RWPE2 (cell line): ENCODE measurements around the gene TEDDM1.

Experiments used
- ATAC-seq: fragments of 200-7000 bp; cut with Tn5 transposase; 3 replicates; pipeline ENCODE4 v1.9.1; 2021; ENCODE audit warnings: low read depth
- DNase-seq: peaks from one replicate; pipeline ENCODE4 v3.0.0-alpha.2; 2020; ENCODE audit warnings: low spot score
- H3K27ac ChIP-seq: fragments of 450-650 bp; 2 replicates; pipeline ENCODE4 v1.5.1; 2017; ENCODE audit warnings: mild to moderate bottlenecking; ENCODE audit not compliant: poor library complexity, severe bottlenecking
- H3K27me3 ChIP-seq: fragments of 250-450 bp; sonication (Bioruptor Pico); 2 replicates; pipeline ENCODE4 v1.5.1; 2021; ENCODE audit warnings: mild to moderate bottlenecking, moderate library complexity; ENCODE audit not compliant: insufficient read depth, poor library complexity, severe bottlenecking
- H3K36me3 ChIP-seq: fragments of 250-450 bp; sonication (Bioruptor Pico); 2 replicates; pipeline ENCODE4 v1.5.1; 2020; ENCODE audit warnings: low read depth, mild to moderate bottlenecking, moderate library complexity
- H3K4me1 ChIP-seq: fragments of 250-450 bp; sonication (Bioruptor Pico); 2 replicates; pipeline ENCODE4 v1.5.1; 2021; ENCODE audit warnings: mild to moderate bottlenecking, moderate library complexity; ENCODE audit not compliant: insufficient read depth, poor library complexity, severe bottlenecking
- H3K4me3 ChIP-seq: fragments of 250-450 bp; sonication (Bioruptor Pico); 2 replicates; pipeline ENCODE4 v1.5.1; 2021; ENCODE audit warnings: mild to moderate bottlenecking, moderate library complexity; ENCODE audit not compliant: severe bottlenecking
- H3K9me3 ChIP-seq: fragments of 250-450 bp; sonication (Bioruptor Pico); 2 replicates; pipeline ENCODE4 v1.5.1; 2021; ENCODE audit warnings: mild to moderate bottlenecking, moderate library complexity; ENCODE audit not compliant: severe bottlenecking
- CTCF ChIP-seq: fragments of 450-650 bp; IDR thresholded peaks from one replicate; pipeline ENCODE4 v1.5.1; 2017; ENCODE audit warnings: mild to moderate bottlenecking, moderate library complexity; ENCODE audit not compliant: poor library complexity, severe bottlenecking

The TEDDM1 gene

GRCh38 chr1:182397653-182398393, 2.6 kb downstream of the TEDDM1 start:
- DNase-seq, result no peak
- TF ChIP-seq CTCF, result no peak
- peaks cover 7% of the 10 kb centered on the region for H3K4me1 ChIP-seq
- no peak overlapping the region for H3K4me3 ChIP-seq
- peak; percentile 44; the same call in 2 of the 3 replicates for ATAC-seq
- H3K27ac ChIP-seq, result no peak overlapping the region
- H3K36me3 ChIP-seq, result no peaks in the 10 kb centered on the region
- no peaks in the 10 kb centered on the region for H3K9me3 ChIP-seq
- H3K27me3 ChIP-seq, result no peaks in the 10 kb centered on the region

- Histone ChIP-seq H3K9me3 (no peaks in the 10 kb centered on the region), H3K4me3 (no peak overlapping the region), H3K27ac (no peak overlapping the region), H3K36me3 (no peaks in the 10 kb centered on the region), H3K4me1 (peaks cover 7% of the 10 kb centered on the region), H3K27me3 (no peaks in the 10 kb centered on the region)
- TF ChIP-seq CTCF, result no peak
- DNase-seq, result no peak
- no peak for ATAC-seq
Measured at GRCh38 chr1:182395906-182396305, 4.6 kb downstream of the TEDDM1 start.

GRCh38 chr1:182394055-182394775, 6.3 kb downstream of the TEDDM1 start:
- Histone ChIP-seq H3K27me3 (no peaks in the 10 kb centered on the region), H3K36me3 (peaks cover 15% of the 10 kb centered on the region), H3K4me3 (no peak overlapping the region), H3K27ac (no peak overlapping the region), H3K9me3 (no peaks in the 10 kb centered on the region), H3K4me1 (peaks cover 7% of the 10 kb centered on the region)
- ATAC-seq (no peak), DNase-seq (no peak)
- TF ChIP-seq CTCF, result no peak

- peaks cover 34% of the 10 kb centered on the region for H3K36me3 ChIP-seq
- H3K9me3 ChIP-seq, result no peaks in the 10 kb centered on the region
- peak overlapping the region; percentile 91 for H3K4me3 ChIP-seq
- TF ChIP-seq CTCF, result no peak
- H3K27ac ChIP-seq, result peak overlapping the region; percentile 62
- no peaks in the 10 kb centered on the region for H3K4me1 ChIP-seq
- ATAC-seq (peak; percentile 20), DNase-seq (no peak)
- H3K27me3 ChIP-seq, result no peaks in the 10 kb centered on the region
Measured at GRCh38 chr1:182392050-182393028, 8.1 kb downstream of the TEDDM1 start.
